GM19397 (cell line): Measurements from ENCODE around the gene ZNF581.

Source experiments
- ATAC-seq: cut with Tn5 transposase; IDR thresholded peaks from one replicate; pipeline ENCODE4 v1.9.1; 2021; ENCODE audit warnings: mild to moderate bottlenecking, moderate library complexity; ENCODE audit not compliant: unreplicated experiment

ZNF581 gene

DNA sequence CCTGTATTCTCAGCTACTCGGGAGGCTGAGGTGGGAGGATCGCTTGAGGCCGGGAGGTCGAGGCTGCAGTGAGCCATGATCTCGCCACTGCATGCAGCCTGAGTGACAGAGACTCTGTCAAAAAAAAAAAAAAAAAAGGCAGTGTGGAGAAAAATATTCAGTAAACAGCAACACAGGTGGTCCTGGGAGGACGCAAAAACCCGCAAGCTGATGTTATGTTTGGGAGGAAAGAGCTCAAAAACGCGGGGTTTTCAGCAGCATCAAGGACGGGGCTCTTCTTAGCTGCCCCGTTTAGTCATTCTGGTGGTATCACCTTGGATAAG, 18.5 kb upstream of the ZNF581 start:
- ATAC-seq: no peak

DNA sequence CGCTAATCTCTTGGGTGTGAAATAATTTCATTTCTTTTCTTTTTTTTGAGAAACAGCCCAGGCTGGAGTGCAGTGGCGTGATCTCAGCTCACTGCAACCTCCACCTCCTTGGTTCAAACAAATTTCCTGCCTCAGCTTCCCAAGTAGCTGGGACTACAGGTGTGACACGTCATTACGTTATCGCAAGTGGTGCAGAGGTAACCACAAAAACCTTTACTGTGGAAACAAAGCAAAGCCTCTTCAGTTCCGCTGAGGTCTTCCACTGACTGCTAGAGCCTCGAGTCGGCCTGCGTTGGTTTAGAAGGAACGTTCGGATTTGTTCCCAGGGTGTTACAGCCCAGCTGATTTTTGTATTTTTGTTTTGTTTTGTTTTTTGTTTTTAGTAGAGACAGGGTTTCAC, 17.1 kb upstream of the ZNF581 start:
- ATAC-seq: no peak

DNA sequence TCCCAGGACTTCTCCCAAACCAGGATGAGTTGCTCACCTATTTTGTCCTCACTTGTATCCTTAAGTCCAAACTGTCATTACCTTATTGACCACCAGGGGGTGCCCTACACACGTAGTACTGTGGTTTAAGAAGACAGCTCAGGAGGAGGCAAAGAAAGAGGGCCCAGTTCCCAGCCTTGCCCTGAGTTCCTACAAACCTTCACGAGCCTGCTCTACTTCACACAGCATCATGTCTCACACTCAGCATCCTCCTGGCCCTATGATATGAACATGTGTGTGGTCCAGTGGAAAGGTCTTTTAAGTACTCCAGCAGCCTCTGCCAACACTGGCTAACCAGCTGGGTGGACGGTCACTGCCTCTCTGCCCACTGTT, 11.0 kb upstream of the ZNF581 start:
- ATAC-seq: no peak

DNA sequence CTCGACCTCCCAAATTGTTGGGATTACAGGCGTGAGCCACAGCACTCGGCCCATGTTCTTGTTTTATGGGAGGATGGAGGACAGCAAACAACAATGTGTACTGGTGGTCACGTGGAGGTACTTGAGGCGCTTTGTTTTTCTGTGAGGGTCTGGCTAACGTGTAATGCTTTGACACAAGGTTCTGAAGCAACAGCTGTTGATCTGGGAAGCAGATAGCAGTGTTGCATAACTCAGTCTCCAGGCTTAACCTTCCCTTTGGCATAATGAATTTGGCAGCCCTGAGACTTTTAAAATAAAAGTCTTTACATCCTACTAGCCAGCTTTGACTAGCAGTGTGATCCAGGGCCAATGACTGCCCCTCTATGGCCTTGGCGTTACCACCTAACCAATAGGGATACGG, 9.6 kb upstream of the ZNF581 start:
- no peak for ATAC-seq

DNA sequence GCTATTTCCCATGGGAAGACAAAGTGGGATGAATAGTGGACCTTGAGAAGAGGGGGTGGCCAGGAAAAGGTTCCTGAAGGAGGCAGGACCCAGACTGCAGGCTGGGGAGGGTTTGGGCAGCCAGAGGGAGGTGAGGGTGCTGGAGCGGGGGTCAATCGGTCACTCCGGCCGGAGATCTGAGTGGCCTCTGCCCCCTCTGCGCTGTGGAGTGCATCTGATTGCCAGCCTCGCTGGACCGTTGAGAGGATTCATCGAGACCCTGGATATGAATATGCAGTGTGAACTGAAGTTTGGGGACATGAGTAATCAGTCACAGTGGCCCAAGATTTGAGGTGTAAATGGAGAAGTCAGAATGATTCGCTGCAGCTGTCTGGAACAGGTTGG, 8.1 kb upstream of the ZNF581 start:
- ATAC-seq: no peak

DNA sequence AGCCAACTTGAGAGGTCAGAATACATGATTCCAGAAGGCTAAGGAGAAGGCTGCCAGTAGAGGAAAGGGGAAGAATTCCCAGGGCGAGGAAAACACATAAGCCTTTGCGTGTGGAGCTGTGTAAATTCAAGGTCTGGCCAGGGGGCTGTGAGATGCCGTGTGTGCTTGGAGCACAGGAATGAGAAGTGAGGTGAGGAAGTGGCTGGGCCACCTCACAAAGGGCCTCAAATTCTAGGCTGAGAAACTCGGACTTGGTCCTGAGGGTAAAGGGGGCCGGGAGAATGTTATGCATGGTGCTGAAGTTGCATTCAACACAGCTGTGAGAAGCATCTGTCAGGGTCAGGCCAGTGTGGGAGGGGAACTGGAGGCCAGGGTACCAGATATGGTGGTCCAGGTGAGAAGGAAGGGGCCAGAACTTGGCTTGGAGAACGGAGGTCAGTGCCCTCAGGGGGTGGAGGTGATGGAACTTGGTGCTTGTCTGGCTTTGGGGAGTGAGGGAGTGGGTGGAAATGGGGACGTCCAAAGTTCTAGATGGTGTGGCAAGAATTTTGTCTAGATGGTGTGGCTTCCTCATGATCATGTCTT, 7.5 kb upstream of the ZNF581 start:
- ATAC-seq: no peak

DNA sequence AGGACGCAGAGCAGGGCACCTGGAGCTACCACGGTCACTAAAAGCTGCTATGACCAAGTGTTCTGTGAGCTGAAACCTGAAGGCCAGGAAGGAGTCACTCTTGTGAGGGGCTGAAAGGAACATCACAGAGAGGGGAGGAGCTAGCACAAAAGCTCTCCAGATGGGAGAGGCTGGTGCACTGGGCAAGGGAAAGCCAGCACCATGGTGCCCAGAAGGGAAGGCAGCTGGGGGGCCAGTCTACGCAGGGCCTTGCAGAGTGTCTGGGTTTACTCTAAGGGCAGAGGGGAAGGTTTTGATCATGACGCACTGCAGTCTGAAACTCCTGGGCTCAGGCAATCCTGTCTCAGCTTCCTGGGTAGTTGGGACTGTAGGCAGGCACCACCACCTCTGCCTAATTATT, 6.7 kb upstream of the ZNF581 start:
- no peak for ATAC-seq

DNA sequence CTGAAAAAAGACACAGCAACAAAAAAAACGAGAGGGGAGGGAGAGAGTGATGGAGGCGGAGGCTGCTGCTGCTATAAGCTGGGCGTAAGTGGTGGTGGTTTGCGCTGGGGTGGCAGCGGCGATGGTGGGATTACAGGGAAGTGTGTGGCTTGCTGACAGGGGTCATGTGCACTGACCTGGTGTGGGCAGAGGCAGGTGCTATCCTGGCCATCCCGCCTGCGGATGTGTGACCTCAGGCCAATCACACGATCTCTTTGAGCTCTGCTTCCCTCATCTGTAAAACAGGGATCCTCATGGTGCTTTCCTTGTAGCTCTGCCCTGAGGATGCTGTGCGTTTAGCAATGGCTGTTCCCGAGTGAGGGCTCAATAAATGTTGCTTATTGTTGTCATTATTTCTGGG, 5.9 kb upstream of the ZNF581 start:
- ATAC-seq: no peak

DNA sequence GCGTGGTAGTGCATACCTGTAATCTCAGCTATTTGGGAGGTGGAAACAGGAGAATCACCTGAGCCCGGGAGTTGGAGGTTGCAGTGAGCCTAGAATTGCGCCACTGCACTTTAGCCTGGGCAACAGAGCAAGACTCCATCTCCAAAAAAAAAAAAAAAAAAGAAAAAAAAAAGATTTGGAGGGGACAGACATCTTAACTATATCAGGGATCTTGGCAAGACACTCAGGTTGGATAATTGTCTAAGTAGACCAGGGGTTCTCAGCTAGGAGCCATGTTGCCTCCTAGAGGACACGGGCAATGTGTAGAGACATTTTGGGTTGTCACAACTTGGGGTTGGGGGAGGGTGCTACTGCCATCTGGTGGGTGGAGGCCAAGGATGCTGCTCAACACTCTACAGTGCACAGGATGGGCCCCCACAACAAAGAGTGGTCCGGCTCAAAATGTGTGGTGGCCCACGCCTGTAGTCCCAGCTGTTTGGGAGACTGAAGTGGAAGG, 4.5 kb upstream of the ZNF581 start:
- ATAC-seq: no peak

DNA sequence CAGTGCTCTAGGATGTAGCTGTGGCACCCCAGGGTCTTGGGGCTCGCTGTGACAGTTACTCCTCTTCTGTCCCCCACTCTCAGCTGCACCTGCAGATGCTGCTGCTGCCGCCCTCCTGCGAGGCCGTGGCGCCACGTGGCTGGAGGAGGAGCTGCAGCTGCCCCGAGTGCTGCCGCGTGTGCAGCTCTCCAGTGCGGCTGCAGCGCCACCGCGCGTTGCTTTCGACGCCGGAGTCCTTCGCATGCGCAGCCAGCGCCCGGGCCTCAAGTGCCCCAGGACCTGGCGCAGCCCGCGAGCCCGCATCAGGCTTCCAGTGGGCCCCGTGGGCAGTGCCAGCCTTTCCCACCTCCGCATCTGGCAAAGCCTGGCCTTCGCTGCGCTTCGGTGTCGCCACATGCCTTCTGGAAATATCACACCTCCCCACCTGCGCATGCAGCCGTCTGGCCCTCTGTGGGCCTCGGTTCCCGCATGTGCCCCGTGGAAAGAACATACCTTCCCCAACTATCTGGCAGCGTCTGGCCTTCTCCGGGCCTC, 3.3 kb upstream of the ZNF581 start:
- ATAC-seq: no peak

DNA sequence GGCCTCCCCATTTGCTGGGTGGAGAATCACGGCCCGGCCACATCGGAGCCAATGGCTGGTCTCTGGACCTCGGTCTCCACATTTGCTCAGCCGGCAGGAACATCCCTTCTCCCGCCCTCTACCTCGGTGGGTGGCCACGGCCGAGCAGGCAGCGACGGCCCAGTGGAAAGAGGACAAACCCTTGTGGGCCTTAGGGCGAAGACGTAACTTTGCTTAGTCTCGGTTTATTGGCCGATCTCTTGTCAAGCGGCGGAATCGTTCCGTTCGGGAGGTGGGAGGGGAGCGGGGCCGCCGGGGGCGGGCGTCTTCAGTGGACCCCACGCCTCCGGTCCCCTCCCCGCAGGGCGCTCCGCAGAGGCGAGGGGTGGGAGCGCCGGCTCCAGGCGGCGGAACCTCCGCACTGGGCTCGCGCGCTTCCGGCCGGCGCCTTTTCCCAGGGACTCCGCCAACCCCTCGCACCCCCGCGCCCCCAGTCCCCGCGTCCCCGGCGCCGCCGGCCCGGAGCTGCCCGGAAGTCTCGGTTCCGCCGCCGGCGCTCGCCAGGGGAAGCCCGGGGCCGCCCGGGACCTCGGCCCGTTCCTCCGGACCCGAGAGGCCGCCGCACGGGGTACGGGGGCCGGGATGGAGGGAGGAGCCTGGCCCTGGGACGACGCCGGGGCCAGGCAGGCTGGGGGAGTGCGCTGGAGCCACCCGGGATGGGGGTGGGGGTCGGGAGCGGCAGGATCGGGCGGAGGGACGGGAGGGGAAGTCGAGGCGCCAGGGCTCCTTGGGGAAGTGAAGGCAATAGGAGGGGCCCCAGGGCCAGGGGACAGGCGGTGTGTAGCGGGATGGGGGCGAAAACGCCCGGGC, 2.6 kb upstream of the ZNF581 start, which contains the start of gene ZNF580:
Gene ZNF580, plus strand, starts transcription at position 426 of the 849 bp plus-strand sequence. CDS start 1,507 bp downstream, outside the sequence.
- ATAC-seq: no peak

DNA sequence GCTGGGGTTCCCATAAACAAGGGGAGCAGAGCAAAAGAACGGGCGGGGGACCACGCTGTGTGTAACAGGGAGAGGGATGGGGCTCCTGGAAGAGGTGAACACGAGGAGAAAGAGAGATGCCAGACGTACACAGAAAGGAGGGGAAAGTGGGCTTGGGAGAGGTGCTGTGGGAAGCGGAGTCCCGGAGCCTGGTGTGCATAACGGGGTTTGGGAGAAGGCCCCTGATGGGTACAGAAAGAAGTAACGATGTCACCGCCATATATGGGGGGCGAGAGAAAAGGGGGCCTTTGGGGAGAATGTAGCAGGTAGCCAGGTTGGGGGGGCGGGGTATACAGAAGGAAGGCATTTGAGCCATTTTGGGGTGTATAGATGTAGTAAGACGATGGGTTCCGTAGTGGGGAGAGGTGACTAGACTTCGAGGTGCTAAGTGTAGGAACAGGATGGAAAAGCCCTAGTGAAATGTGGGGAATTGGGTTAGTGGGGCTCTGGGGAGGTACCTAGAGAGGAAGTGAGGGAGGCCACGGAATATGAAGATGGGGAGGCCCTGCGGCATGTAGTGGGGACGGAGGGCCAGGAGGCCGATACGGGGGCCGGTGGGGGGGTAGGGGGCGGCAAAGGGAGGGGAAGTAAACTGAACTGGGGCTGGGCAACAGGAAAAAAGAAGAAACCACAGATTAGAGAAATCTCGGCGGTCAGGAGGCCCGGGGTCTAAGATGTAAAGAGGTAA, 1.9 kb upstream of the ZNF581 start:
- ATAC-seq: no peak

DNA sequence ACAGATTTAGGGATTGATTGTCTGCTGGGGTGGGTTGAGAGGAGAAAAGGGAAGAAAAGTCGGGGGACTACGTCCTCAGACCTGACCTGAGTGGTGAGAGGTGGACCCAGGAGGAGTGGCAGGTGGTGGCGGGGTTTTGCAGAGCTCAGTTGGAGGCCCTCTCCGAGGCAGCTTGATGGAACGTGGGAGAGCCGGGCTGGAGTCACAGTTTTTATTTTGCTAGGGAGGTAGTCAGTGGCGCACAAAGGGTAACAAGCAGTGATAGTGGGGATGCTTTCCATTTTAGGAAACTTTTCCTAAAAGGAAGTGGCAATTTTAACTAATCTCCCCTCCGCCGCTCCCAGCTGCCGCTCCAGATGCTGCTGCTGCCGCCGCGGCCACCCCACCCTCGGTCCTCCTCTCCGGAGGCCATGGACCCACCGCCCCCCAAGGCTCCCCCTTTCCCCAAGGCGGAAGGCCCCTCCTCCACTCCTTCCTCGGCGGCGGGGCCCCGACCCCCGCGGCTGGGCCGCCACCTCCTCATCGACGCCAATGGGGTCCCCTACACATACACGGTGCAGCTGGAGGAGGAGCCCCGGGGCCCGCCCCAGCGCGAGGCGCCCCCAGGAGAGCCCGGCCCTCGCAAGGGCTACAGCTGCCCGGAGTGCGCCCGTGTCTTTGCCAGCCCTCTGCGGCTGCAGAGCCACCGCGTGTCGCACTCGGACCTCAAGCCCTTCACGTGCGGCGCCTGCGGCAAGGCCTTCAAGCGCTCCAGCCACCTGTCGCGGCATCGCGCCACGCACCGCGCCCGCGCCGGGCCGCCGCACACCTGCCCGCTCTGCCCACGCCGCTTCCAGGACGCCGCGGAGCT, 1.1 kb upstream of the ZNF581 start:
- no peak for ATAC-seq

DNA sequence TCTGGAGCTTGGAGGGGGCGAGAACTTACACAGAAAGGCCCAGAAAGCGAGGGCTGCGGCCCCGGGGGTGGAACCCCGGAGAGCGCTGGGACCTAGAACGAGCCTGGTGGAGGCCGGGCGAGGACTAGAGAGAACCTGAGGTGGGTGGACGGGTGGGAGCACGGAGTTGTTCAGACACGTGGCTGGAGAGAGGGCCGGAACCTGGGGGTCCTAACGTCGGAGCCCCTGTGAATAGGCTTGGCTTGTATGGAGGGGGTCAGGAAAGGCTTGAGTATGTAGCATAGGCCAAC, 383 bp downstream of the ZNF581 start:
- no peak for ATAC-seq

DNA sequence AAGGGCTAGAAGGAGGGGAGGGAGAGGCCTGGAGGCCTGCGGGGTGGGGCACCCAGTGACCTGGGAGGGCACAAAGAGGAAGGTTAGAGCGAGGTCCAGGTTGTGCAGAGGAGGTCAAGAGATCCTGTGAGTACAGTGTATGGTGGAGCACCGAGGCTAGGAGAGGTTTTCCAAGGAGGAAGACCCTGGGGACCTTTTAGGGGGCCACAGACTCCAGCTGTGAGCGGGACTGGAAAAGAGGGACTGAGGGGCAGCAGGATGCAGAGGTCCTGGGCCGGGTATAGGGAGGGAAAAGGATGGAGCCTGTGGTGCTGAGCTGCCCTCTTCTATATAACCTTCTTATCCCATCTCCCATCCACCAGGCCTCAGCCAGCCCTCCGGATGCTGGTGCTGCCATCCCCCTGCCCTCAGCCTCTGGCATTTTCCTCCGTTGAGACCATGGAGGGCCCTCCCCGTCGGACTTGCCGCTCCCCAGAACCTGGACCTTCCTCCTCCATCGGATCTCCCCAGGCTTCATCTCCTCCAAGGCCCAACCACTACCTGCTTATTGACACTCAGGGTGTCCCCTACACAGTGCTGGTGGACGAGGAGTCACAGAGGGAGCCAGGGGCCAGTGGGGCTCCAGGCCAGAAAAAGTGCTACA, 863 bp downstream of the ZNF581 start:
- no peak for ATAC-seq

DNA sequence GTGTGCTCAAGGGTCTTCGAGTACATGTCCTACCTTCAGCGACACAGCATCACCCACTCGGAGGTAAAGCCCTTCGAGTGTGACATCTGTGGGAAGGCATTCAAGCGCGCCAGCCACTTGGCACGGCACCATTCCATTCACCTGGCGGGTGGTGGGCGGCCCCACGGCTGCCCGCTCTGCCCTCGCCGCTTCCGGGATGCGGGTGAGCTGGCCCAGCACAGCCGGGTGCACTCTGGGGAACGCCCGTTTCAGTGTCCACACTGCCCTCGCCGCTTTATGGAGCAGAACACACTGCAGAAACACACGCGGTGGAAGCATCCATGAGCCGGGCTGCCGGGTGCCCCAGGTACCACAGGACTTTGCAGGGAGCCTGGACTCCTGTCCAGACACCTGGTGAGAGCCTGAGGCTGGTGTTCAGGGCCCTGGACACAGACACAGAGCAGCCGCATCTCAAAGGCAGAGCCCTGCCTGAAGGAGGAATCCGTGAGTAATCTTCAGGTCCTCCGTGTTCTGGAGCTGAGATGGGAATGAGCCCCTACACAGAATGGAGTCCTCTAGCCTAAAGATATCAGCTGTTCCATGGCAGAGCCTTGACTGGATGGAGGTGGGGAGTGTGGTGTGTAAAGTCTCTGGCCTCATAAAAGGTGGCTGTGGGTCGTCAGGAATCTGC, 1.5 kb downstream of the ZNF581 start:
- no peak for ATAC-seq

DNA sequence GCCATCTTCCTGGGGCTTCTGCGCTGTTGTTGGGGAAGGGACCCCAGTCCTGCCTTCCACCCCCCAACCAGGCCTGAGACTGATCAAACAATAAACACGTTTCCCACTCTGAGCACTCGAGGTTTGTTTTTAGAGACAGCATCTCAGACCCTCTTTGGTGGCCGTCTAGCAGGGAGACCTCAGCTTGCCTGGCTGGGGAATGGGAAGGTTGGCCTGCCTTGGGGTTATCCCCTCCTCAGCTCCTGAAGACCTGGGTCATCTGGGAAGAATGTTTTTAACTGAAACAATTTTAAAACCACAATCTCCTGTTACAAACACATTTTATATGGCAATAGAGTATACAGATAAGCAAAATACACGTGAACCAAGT, 2.0 kb downstream of the ZNF581 start:
- ATAC-seq: no peak

DNA sequence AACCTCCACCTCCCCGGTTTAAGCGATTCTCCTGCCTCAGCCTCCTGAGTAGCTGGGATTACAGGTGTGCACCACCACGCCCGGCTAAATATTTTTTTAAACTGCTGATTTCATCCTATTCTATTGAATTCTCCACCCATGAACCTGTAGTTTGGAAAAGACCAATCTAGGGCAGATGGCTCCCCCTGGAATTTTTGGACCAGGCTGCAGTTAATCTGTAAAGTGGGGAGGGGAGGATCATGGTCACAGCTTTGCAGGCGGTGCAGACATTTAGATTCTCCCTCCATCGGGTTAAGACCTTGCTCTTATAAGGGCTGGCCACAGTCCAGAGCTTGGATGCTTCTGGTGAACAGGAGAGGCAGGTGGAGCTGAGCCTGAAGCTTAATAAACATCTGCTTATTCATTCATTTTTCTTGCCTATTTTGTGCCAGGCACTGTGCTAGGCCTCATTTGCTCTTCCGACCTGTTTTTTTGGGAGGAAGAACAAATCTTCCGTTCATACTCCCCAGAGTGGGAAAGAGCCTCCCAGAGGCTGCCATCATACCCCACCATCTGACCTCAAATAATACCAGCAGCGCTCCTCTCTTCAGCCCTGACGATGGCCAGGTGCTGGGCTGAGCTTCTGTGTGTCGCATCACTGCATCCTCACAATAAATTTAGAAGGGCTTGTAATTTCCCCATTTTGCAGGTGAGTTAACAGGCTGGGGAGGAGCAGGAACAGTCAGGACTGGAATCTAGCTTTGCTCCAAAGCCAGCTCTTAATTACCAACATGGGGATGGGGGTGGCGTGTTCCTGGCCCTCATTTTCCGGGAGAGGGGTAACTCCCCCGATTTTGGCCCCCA, 3.7 kb downstream of the ZNF581 start:
- no peak for ATAC-seq
